Subcutaneous preadipocyte (primary cell): Measurements from ENCODE around the gene ADAP2. TPM values are rescaled to one million over a fixed set of nuclear protein-coding genes. Genes with fewer than 3 reads are reported as not detected.

Source experiments
- small RNA-seq: library from RNA; depleted of rRNA; stranded (forward); fragments of <200 nt; gene quantifications from one replicate; pipeline ENCODE3, GENCODE V24; 2012
- total RNA-seq: library from RNA; depleted of rRNA; stranded (reverse); fragments of >200 nt; gene quantifications from 2 replicates; pipeline ENCODE4 v1.2.3, GENCODE V29; 2012

Gene ADAP2, protein sequence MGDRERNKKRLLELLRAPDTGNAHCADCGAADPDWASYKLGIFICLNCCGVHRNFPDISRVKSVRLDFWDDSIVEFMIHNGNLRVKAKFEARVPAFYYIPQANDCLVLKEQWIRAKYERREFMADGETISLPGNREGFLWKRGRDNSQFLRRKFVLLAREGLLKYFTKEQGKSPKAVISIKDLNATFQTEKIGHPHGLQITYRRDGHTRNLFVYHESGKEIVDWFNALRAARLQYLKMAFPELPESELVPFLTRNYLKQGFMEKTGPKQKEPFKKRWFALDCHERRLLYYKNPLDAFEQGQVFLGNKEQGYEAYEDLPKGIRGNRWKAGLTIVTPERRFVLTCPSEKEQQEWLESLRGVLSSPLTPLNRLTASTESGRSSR
- total RNA-seq = 0.37 and 1.4 TPM in 2 replicates

DNA sequence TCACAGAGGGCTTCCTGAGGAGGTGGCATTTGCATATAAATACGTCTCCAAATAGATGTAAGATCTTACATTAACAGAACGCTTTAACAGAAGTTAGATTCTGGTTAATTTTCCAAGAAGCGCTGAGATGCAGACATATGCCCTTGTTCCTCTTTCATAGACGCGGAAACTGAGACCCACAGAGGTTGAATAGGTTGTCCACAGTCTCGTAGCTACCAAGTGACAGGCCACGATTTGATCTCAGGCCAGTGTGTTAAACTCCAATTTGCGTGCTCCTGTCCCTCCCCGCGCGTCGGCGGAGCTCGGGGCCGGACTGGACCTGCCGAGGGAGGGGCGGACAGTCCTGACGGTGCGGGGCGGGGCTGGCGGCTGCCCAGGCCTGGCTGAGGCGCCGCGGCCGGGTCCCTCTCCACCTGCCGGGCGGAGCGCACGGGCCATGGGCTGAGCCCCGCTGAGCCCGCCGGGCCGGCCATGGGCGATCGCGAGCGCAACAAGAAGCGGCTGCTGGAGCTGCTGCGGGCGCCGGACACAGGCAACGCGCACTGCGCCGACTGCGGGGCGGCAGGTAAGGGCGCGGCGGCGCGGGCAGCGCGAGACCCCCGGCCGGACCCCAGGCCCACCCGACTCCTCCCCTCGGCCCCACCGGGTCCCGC is at the start of gene ADAP2:
TSS of gene ADAP2 (plus strand) at position 402 of the 653 bp plus-strand sequence. CDS start at position 472, 70 bp downstream.

DNA sequence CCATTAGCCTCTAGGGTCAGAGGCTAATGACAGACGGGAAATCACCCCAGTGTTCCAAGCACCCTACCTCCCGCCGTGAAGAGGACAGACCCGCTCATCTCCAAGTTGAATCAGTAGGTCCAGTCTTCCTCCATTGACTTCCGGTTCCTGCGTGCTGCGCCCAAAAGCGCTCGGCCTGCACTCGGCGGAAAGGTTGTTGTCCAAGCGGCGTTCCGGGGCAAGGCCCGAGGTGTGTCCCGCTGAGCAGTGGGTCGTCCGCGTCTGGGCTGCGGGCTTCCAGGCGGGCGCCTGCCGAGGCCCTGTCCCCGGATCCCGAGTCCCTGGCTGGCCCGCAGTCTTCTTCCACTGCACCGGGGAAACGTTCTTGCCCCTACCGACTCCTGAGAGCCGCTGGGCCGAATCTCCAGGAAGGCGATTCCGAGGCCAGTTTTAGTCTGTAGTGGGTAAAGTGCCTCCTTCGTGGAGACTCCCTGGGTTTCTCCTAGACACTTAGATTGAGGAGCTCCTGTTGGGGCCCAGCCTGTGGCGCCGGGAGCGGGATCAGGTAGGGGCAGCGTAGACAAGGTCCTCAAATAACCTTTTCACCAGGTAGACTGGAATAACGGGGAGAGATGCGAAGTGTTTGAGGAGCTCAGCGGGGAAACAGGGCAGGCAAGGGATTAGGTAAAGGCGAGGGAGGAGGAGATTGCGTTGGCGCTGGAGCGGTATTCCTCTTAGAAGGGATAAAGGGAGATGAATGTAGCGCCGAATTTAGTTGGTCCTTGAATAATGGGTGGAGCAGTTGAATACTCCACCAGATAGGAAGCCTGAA is 15.4 kb upstream of the ADAP2 start, which contains the start of gene TEFM:
TSS of gene TEFM (minus strand) at position 138 of the 811 bp plus-strand sequence. CDS start at position 98, 40 bp downstream.

DNA sequence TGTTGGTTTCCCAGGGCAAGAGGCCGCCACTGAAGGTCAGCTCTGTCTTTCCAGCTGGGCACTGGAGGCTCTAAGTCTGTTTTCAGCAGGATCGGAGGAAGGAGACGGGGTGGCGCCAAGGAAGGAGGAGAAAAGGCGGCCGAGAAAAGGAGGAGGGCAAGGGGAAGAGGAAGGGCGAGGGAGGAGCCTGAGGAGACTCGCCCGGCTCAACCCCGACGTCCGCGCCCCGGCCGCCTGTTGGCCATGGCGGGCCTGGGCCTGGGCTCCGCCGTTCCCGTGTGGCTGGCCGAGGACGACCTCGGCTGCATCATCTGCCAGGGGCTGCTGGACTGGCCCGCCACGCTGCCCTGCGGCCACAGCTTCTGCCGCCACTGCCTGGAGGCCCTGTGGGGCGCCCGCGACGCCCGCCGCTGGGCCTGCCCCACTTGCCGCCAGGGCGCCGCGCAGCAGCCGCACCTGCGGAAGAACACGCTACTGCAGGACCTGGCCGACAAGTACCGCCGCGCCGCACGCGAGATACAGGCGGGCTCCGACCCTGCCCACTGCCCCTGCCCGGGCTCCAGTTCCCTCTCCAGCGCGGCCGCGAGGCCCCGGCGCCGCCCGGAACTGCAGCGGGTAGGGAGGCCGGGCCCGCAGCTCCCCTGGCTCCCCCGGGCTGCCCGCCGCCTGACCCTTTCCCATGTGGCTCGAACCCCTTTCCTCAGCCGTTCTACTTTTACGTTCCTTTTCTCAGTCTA is 49.3 kb downstream of the ADAP2 start, which contains the start of gene RNF135:
TSS of gene RNF135 (plus strand) at position 209 of the 737 bp plus-strand sequence. CDS start at position 244, 35 bp downstream.

Small RNA genes lying within 50 kb of the gene (small RNA-seq; reads per million reads assigned to genes)
- gene AC138207.3 (not detected), gene RN7SL138P (not detected)

Other genes starting within 250 kb of the ADAP2 start
- gene CRLF3, start 97.3 kb upstream of the ADAP2 start, total RNA-seq = 8.5 and 15.8 TPM in 2 replicates
- 3.7 and 8.0 TPM in 2 replicates for gene ATAD5, start 90.0 kb upstream of the ADAP2 start, total RNA-seq
- 9.9 and 13.7 TPM in 2 replicates for gene TEFM, start 15.7 kb upstream of the ADAP2 start, total RNA-seq
- 10.0 and 12.1 TPM in 2 replicates for gene RNF135, start 49.1 kb downstream of the ADAP2 start, total RNA-seq
- 48.1 and 63.1 TPM in 2 replicates for gene NF1, start 173.0 kb downstream of the ADAP2 start, total RNA-seq